ENCODE measurements around the gene ECE1. TPM values are rescaled to one million over a fixed set of nuclear protein-coding genes. Genes with fewer than 3 reads are reported as not detected.

ECE1 gene
- total and polyA plus RNA-seq, 2 of the 13 experiments (the other 11 are each of a cell fraction or from before 2014, with no cell fraction given): 13.5 to 21.2 TPM

DNA sequence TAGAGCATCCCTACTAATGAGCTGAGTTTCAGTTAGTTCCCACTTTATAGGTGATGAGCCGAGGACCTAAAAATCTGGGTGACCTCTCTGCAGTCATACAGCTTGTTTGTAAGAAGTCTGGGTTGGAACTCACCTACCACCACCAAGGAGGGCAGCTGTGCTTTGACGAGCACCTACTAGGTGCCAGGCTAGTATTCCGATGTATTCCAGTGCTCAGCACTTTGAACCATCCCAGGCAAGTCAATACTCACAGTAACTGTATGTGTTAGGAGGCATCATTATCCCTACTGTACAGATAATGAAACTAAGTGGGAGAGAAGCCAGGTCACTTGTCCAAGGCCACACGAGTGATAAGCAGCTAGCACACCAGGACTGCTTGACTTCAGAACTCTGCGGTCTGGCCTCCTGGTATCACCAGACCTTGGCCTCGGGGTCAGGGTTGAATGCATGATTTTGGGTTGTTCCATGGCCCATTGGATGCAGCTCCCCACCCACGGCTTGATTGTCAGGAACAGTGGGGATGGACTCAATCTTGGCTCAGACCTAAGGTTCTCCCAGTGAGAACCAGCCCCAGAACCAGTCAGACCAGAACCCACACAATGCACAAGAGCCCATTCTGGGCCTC, 20.7 kb downstream of the ECE1 start (continued):
- TF ChIP-seq, protein P1, sequence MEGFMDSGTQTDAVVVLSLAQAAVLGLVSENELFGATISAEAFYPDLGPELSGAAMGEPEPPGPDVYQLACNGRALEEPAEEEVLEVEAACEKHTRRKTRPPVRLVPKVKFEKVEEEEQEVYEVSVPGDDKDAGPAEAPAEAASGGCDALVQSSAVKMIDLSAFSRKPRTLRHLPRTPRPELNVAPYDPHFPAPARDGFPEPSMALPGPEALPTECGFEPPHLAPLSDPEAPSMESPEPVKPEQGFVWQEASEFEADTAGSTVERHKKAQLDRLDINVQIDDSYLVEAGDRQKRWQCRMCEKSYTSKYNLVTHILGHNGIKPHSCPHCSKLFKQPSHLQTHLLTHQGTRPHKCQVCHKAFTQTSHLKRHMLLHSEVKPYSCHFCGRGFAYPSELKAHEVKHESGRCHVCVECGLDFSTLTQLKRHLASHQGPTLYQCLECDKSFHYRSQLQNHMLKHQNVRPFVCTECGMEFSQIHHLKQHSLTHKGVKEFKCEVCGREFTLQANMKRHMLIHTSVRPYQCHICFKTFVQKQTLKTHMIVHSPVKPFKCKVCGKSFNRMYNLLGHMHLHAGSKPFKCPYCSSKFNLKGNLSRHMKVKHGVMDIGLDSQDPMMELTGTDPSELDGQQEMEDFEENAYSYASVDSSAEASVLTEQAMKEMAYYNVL (CRISPR knock-in tag; IDR thresholded peaks at IDR 0.05; ENCODE audit: borderline replicate concordance): peak; percentile 45; the same call in 1 of the 2 replicates
- TF ChIP-seq HCFC1 (IDR thresholded peaks at IDR 0.05; ENCODE audit: low read depth, low read length) (no peak), ZNF672 (CRISPR knock-in tag; IDR thresholded peaks at IDR 0.05) (no peak), MIER2 (CRISPR knock-in tag; IDR thresholded peaks at IDR 0.05) (no peak), KLF13 (CRISPR knock-in tag; IDR thresholded peaks at IDR 0.05) (no peak), TBX2 (CRISPR knock-in tag; IDR thresholded peaks at IDR 0.05; ENCODE audit: borderline replicate concordance) (peak; percentile 97), ZNF615 (CRISPR knock-in tag; IDR thresholded peaks at IDR 0.05; ENCODE audit: borderline replicate concordance) (no peak), ZNF589 (CRISPR knock-in tag; conservative IDR thresholded peaks at IDR 0.05) (no peak), TCF7L2 (IDR thresholded peaks at IDR 0.05; ENCODE audit: low read depth, low read length) (no peak), POLR2AphosphoS2 (IDR thresholded peaks at IDR 0.05; ENCODE audit: low read depth, low read length) (no peak), ZBTB1 (CRISPR knock-in tag; IDR thresholded peaks at IDR 0.05; ENCODE audit: borderline replicate concordance) (no peak), RARA (CRISPR knock-in tag; IDR thresholded peaks at IDR 0.05) (peak; percentile 97), PRPF4 (IDR thresholded peaks at IDR 0.05; ENCODE audit: low read depth, low read length, poor library complexity, severe bottlenecking) (no peak), ZNF678 (CRISPR knock-in tag; IDR thresholded peaks at IDR 0.05) (no peak)
- TF ChIP-seq, protein P2, sequence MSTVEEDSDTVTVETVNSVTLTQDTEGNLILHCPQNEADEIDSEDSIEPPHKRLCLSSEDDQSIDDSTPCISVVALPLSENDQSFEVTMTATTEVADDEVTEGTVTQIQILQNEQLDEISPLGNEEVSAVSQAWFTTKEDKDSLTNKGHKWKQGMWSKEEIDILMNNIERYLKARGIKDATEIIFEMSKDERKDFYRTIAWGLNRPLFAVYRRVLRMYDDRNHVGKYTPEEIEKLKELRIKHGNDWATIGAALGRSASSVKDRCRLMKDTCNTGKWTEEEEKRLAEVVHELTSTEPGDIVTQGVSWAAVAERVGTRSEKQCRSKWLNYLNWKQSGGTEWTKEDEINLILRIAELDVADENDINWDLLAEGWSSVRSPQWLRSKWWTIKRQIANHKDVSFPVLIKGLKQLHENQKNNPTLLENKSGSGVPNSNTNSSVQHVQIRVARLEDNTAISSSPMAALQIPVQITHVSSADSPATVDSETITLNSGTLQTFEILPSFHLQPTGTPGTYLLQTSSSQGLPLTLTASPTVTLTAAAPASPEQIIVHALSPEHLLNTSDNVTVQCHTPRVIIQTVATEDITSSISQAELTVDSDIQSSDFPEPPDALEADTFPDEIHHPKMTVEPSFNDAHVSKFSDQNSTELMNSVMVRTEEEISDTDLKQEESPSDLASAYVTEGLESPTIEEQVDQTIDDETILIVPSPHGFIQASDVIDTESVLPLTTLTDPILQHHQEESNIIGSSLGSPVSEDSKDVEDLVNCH (CRISPR knock-in tag; IDR thresholded peaks at IDR 0.05): no peak
- TF ChIP-seq, protein P3, sequence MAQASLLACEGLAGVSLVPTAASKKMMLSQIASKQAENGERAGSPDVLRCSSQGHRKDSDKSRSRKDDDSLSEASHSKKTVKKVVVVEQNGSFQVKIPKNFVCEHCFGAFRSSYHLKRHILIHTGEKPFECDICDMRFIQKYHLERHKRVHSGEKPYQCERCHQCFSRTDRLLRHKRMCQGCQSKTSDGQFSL (CRISPR knock-in tag; IDR thresholded peaks at IDR 0.05): no peak
- TF ChIP-seq, protein P4, sequence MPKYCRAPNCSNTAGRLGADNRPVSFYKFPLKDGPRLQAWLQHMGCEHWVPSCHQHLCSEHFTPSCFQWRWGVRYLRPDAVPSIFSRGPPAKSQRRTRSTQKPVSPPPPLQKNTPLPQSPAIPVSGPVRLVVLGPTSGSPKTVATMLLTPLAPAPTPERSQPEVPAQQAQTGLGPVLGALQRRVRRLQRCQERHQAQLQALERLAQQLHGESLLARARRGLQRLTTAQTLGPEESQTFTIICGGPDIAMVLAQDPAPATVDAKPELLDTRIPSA (CRISPR knock-in tag; IDR thresholded peaks at IDR 0.05; ENCODE audit: borderline replicate concordance): no peak
- TF ChIP-seq, protein P5, sequence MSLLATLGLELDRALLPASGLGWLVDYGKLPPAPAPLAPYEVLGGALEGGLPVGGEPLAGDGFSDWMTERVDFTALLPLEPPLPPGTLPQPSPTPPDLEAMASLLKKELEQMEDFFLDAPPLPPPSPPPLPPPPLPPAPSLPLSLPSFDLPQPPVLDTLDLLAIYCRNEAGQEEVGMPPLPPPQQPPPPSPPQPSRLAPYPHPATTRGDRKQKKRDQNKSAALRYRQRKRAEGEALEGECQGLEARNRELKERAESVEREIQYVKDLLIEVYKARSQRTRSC (CRISPR knock-in tag; IDR thresholded peaks at IDR 0.05; ENCODE audit: low read depth): no peak
- TF ChIP-seq, protein P6, sequence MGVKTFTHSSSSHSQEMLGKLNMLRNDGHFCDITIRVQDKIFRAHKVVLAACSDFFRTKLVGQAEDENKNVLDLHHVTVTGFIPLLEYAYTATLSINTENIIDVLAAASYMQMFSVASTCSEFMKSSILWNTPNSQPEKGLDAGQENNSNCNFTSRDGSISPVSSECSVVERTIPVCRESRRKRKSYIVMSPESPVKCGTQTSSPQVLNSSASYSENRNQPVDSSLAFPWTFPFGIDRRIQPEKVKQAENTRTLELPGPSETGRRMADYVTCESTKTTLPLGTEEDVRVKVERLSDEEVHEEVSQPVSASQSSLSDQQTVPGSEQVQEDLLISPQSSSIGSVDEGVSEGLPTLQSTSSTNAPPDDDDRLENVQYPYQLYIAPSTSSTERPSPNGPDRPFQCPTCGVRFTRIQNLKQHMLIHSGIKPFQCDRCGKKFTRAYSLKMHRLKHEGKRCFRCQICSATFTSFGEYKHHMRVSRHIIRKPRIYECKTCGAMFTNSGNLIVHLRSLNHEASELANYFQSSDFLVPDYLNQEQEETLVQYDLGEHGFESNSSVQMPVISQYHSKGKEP (CRISPR knock-in tag; IDR thresholded peaks at IDR 0.05): no peak
- TF ChIP-seq, protein P7, sequence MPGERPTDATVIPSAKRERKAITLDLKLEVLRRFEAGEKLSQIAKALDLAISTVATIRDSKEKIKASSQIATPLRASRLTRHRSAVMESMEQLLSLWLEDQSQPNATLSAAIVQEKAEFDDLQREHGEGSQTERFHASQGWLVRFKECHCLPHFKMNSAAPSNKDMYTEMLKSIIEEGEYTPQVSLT (CRISPR knock-in tag; IDR thresholded peaks at IDR 0.05; ENCODE audit: borderline replicate concordance, low read depth): no peak
- TF ChIP-seq, protein P8, sequence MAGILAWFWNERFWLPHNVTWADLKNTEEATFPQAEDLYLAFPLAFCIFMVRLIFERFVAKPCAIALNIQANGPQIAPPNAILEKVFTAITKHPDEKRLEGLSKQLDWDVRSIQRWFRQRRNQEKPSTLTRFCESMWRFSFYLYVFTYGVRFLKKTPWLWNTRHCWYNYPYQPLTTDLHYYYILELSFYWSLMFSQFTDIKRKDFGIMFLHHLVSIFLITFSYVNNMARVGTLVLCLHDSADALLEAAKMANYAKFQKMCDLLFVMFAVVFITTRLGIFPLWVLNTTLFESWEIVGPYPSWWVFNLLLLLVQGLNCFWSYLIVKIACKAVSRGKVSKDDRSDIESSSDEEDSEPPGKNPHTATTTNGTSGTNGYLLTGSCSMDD (CRISPR knock-in tag; IDR thresholded peaks at IDR 0.05): no peak

Data from HepG2 (cell line).